Measurements from ENCODE around the gene PCYT1B. TPM values are rescaled to one million over a fixed set of nuclear protein-coding genes. Genes with fewer than 3 reads are reported as not detected.

The PCYT1B gene
- total RNA-seq, 1 experiment from 2014 or later = 0.09 TPM

GRCh38 chrX:24525455-24525854 lies 121.7 kb downstream of the PCYT1B start:
- no peaks in the 10 kb centered on the region for H3K4me1 Mint-ChIP-seq (ENCODE audit: low read depth, unreplicated experiment)
- no peak for DNase-seq
- H3K27me3 Mint-ChIP-seq (ENCODE audit: unreplicated experiment) = no peaks in the 10 kb centered on the region
- H3K9me3 Mint-ChIP-seq (ENCODE audit: low read depth, unreplicated experiment) = no peaks in the 10 kb centered on the region
- no peak overlapping the region for H3K4me3 Mint-ChIP-seq (ENCODE audit: low read depth, unreplicated experiment)
- CTCF ChIA-PET = no interaction called here
- BruUV-seq (replicated peaks) = no TSS peak
- H3K27ac Mint-ChIP-seq (ENCODE audit: unreplicated experiment) = no peak overlapping the region
- intact Hi-C loops (cut with micrococcal nuclease; ENCODE audit: unreplicated experiment) = no loop called here
- H3K36me3 Mint-ChIP-seq (ENCODE audit: insufficient read depth, unreplicated experiment) = no peaks in the 10 kb centered on the region
- no peak for TF ChIP-seq CTCF (IDR thresholded peaks at IDR 0.05; ENCODE audit: unreplicated experiment)

GRCh38 chrX:24520472-24520871 lies 126.7 kb downstream of the PCYT1B start:
- CTCF ChIA-PET = no interaction called here
- Mint-ChIP-seq H3K9me3 (ENCODE audit: low read depth, unreplicated experiment) (no peaks in the 10 kb centered on the region), H3K4me1 (ENCODE audit: low read depth, unreplicated experiment) (no peaks in the 10 kb centered on the region), H3K36me3 (ENCODE audit: insufficient read depth, unreplicated experiment) (no peaks in the 10 kb centered on the region), H3K27me3 (ENCODE audit: unreplicated experiment) (no peaks in the 10 kb centered on the region), H3K4me3 (ENCODE audit: low read depth, unreplicated experiment) (no peak overlapping the region), H3K27ac (ENCODE audit: unreplicated experiment) (no peak overlapping the region)
- no peak for TF ChIP-seq CTCF (IDR thresholded peaks at IDR 0.05; ENCODE audit: unreplicated experiment)
- intact Hi-C loops (cut with micrococcal nuclease; ENCODE audit: unreplicated experiment) = no loop called here
- BruUV-seq (replicated peaks) = no TSS peak
- no peak for DNase-seq

- H3K27ac Mint-ChIP-seq (ENCODE audit: unreplicated experiment) = no peak overlapping the region
- DNase-seq = no peak
- no peaks in the 10 kb centered on the region for H3K36me3 Mint-ChIP-seq (ENCODE audit: insufficient read depth, unreplicated experiment)
- H3K4me1 Mint-ChIP-seq (ENCODE audit: low read depth, unreplicated experiment) = no peaks in the 10 kb centered on the region
- no peaks in the 10 kb centered on the region for H3K27me3 Mint-ChIP-seq (ENCODE audit: unreplicated experiment)
- CTCF ChIA-PET = no interaction called here
- no peak for TF ChIP-seq CTCF (IDR thresholded peaks at IDR 0.05; ENCODE audit: unreplicated experiment)
- H3K4me3 Mint-ChIP-seq (ENCODE audit: low read depth, unreplicated experiment) = no peak overlapping the region
- no TSS peak for BruUV-seq (replicated peaks)
- H3K9me3 Mint-ChIP-seq (ENCODE audit: low read depth, unreplicated experiment) = no peaks in the 10 kb centered on the region
- intact Hi-C loops (cut with micrococcal nuclease; ENCODE audit: unreplicated experiment) = no loop called here
These were observed 131.7 kb downstream of the PCYT1B start for GRCh38 chrX:24515447-24515846.

- intact Hi-C loops (cut with micrococcal nuclease; ENCODE audit: unreplicated experiment) = no loop called here
- no peaks in the 10 kb centered on the region for H3K27me3 Mint-ChIP-seq (ENCODE audit: unreplicated experiment)
- CTCF ChIA-PET = no interaction called here
These were observed 133.7 kb downstream of the PCYT1B start for GRCh38 chrX:24513416-24513815.

More at GRCh38 chrX:24513416-24513815, 133.7 kb downstream of the PCYT1B start:
- no peaks in the 10 kb centered on the region for H3K36me3 Mint-ChIP-seq (ENCODE audit: insufficient read depth, unreplicated experiment)
- H3K4me3 Mint-ChIP-seq (ENCODE audit: low read depth, unreplicated experiment) = no peak overlapping the region
- BruUV-seq (replicated peaks) = no TSS peak
- no peaks in the 10 kb centered on the region for H3K9me3 Mint-ChIP-seq (ENCODE audit: low read depth, unreplicated experiment)
- no peak overlapping the region for H3K27ac Mint-ChIP-seq (ENCODE audit: unreplicated experiment)
- DNase-seq = no peak
- no peak for TF ChIP-seq CTCF (IDR thresholded peaks at IDR 0.05; ENCODE audit: unreplicated experiment)
- H3K4me1 Mint-ChIP-seq (ENCODE audit: low read depth, unreplicated experiment) = no peaks in the 10 kb centered on the region

Data from Calu3 (cell line).